Mammary epithelial cell (primary cell): ENCODE data around the gene PLGLB2.
"Not testable (repeated sequence)": the region's sequence is repeated elsewhere in the genome, so short reads cannot be mapped to it uniquely, and the experiment has no call there.

ENCODE experiments used
- EZH2 ChIP-seq: IDR thresholded peaks from 2 replicates; pipeline ENCODE4 v1.6.1; 2012; ENCODE audit warnings: low read length, inconsistent platforms, borderline replicate concordance
- TF ChIP-seq, protein P1 (sequence below), 2 donors: IDR thresholded peaks in 1 of 2; conservative IDR thresholded peaks in 1 of 2; 2 replicates each; pipeline ENCODE4 v1.5.1; 2011 to 2012; ENCODE audit warnings: inconsistent platforms in 2 of 2, low read length in 2 of 2, mild to moderate bottlenecking in 2 of 2, control low read depth in 1 of 2, low read depth in 1 of 2; ENCODE audit not compliant: insufficient read depth in 1 of 2; ENCODE audit errors: extremely low read depth in 1 of 2

GRCh38 chr2:87742393-87743108 is 5.3 kb upstream of the PLGLB2 start:
- TF ChIP-seq, protein P1, sequence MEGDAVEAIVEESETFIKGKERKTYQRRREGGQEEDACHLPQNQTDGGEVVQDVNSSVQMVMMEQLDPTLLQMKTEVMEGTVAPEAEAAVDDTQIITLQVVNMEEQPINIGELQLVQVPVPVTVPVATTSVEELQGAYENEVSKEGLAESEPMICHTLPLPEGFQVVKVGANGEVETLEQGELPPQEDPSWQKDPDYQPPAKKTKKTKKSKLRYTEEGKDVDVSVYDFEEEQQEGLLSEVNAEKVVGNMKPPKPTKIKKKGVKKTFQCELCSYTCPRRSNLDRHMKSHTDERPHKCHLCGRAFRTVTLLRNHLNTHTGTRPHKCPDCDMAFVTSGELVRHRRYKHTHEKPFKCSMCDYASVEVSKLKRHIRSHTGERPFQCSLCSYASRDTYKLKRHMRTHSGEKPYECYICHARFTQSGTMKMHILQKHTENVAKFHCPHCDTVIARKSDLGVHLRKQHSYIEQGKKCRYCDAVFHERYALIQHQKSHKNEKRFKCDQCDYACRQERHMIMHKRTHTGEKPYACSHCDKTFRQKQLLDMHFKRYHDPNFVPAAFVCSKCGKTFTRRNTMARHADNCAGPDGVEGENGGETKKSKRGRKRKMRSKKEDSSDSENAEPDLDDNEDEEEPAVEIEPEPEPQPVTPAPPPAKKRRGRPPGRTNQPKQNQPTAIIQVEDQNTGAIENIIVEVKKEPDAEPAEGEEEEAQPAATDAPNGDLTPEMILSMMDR (conservative IDR thresholded peaks at IDR 0.05 in 1 of 2, IDR thresholded peaks at IDR 0.05 in 1 of 2; ENCODE audit: extremely low read depth in 1 of 2, insufficient read depth in 1 of 2, low read depth in 1 of 2, low read length in 2 of 2): not testable (repeated sequence)
- not testable (repeated sequence) for TF ChIP-seq EZH2
